Measurements from ENCODE around the gene ERVK3-1.

Gene ERVK3-1

GRCh38 chr19:58279042-58279924, 25.9 kb upstream of the ERVK3-1 start:
- peak overlapping the region; percentile 91 for H3K27ac ChIP-seq
- POLR2A ChIA-PET (ENCODE audit: low non-redundant PET), result no interaction called here
- TF ChIP-seq CTCF (conservative IDR thresholded peaks at IDR 0.05; ENCODE audit: low read depth), result no peak
- DNase-seq (ENCODE audit: low spot score), result peak; percentile 54
- CTCF ChIA-PET, result interaction anchor here (0.7 kb wide), 1 partner anchor 18 kb away, joined by 3 read pairs; no protein-coding TSS in a partner anchor

GRCh38 chr19:58279925-58280316, 25.3 kb upstream of the ERVK3-1 start:
- DNase-seq (ENCODE audit: low spot score), result peak; percentile 26
- no peak for TF ChIP-seq CTCF (conservative IDR thresholded peaks at IDR 0.05; ENCODE audit: low read depth)
- POLR2A ChIA-PET (ENCODE audit: low non-redundant PET), result no interaction called here
- CTCF ChIA-PET, result no interaction called here
- H3K27ac ChIP-seq, result no peak overlapping the region

GRCh38 chr19:58284199-58284598, 21.0 kb upstream of the ERVK3-1 start:
- no peak for TF ChIP-seq CTCF (conservative IDR thresholded peaks at IDR 0.05; ENCODE audit: low read depth)
- no peak overlapping the region for H3K27ac ChIP-seq
- POLR2A ChIA-PET (ENCODE audit: low non-redundant PET), result no interaction called here
- no peak for DNase-seq (ENCODE audit: low spot score)
- CTCF ChIA-PET, result no interaction called here

GRCh38 chr19:58291943-58292342, 13.2 kb upstream of the ERVK3-1 start:
- H3K27ac ChIP-seq, result no peak overlapping the region
- POLR2A ChIA-PET (ENCODE audit: low non-redundant PET), result no interaction called here
- no peak for TF ChIP-seq CTCF (conservative IDR thresholded peaks at IDR 0.05; ENCODE audit: low read depth)
- DNase-seq (ENCODE audit: low spot score), result no peak
- CTCF ChIA-PET, result no interaction called here

GRCh38 chr19:58294743-58295374, 10.3 kb upstream of the ERVK3-1 start:
- no peak for TF ChIP-seq CTCF (conservative IDR thresholded peaks at IDR 0.05; ENCODE audit: low read depth)
- ChIA-PET POLR2A (ENCODE audit: low non-redundant PET) (no interaction called here), CTCF (no interaction called here)
- no peak for DNase-seq (ENCODE audit: low spot score)
- no peak overlapping the region for H3K27ac ChIP-seq

GRCh38 chr19:58296104-58296503, 9.1 kb upstream of the ERVK3-1 start:
- no peak for DNase-seq (ENCODE audit: low spot score)
- CTCF ChIA-PET, result no interaction called here
- no peak overlapping the region for H3K27ac ChIP-seq
- POLR2A ChIA-PET (ENCODE audit: low non-redundant PET), result no interaction called here
- TF ChIP-seq CTCF (conservative IDR thresholded peaks at IDR 0.05; ENCODE audit: low read depth), result no peak
